NCI-H69 (cell line): ENCODE results near the gene RNASE3.
"Not testable (repeated sequence)": the region's sequence is repeated elsewhere in the genome, so short reads cannot be mapped to it uniquely, and the experiment has no call there.

Source experiments
- DNase-seq: peaks from one replicate; lab custom pipeline; 2025; lab: John Stamatoyannopoulos, UW

The RNASE3 gene

DNA sequence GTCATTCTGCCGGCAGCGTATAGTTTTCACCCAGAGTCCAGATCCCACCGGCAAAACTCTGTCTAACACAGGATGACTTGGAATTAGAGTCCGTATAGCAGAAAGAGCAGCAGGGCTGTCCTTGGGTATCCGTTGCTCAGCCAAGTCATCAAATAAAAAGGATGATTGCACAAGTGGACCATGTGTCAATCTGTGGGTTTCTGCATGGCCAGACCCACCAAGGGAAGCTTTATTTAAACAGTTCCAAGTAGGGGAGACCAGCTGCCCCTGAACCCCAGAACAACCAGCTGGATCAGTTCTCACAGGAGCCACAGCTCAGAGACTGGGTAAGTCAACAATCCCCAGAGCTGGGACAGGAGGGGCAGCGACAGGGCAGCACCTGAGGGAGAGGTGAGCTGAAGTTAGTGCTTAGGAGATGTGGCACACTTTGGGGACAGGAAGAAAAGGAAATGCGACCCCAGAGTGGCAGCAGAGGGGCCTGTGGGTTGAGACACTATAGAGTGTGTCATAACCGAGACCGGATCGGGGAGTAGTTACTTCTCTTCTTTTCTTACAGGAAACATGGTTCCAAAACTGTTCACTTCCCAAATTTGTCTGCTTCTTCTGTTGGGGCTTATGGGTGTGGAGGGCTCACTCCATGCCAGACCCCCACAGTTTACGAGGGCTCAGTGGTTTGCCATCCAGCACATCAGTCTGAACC lies at the start of gene RNASE3:
TSS of gene RNASE3 (plus strand) at position 260 of the 700 bp plus-strand sequence. CDS start at position 562, 302 bp downstream.
- DNase-seq: not testable (repeated sequence)

DNA sequence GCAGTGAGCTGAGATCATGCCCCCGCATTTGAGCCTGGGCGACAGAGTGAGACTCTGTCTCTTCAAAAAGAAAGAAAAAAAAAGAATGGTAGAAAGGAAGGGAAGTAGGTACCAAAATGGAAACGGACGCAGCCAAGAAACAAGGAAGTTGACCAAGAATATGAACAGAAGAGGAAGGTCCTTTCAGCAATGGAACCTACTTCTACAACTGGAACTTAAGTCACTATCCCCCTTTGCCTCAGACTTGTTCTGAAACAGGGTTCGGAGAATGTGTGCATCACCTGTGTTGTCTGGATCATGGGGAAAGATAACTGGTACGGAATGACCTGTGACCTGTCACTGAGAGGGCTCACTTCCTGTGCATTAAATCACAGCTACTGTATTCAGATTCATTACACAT lies 44.6 kb upstream of the RNASE3 start:
- no peak for DNase-seq

DNA sequence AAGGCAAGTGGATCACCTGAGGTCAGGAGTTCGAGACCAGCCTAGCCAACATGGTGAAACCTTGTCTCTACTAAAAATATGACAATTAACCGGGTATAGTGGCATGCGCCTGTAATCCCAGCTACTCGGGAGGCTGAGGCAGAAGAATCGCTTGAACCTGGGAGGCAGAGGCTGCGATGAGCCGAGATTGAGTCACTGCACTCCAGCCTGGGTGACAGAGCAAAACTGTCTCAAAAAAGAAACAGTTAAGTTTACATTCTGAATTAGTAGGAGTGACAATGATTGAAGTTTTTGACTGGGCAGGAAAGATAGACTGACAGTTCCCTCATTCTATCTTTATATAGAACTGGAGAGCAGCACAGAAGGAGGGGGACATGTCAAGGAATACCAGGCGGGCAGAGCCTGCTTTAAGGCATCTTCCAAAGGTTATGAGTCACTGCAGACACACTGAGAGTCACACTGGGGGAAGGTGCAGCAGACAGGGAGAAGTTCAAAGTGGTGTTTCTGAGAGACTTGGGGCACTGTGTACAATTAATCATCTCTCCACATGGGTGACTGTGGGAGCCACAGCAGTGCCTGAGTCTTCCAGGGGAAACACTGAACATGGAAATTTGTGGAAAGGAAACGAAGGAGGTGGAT lies 42.8 kb upstream of the RNASE3 start:
- no peak for DNase-seq

DNA sequence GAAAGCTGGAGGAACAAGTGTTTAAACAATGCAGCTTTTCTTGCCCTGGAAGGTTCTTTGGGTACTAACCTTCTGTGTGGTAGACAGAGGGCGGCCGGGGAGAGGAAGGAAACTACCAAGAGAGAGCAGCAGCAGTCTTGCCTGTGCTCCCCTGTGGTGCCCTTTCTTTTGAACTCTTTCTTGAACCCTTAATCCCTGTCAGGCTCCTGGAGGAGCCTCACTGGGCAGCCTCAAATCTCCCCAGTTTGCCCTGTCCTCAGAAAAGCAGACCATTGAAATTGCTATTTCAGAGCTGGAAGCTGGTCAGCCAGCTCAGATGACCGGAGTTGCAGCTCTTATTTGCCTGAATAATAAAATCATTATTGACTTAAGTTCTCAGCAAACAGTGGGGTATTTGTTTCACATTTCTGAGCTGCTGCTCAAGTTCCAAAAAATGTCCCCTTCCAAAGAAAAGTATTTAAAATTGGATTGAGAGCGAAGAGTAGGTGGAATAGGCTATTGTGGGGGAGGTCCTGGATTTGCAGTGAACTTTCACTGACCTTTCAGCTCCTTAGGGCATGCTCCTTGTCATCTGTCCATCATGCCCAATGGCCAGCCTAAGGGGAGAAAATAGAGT lies 42.1 kb upstream of the RNASE3 start:
- DNase-seq: no peak

DNA sequence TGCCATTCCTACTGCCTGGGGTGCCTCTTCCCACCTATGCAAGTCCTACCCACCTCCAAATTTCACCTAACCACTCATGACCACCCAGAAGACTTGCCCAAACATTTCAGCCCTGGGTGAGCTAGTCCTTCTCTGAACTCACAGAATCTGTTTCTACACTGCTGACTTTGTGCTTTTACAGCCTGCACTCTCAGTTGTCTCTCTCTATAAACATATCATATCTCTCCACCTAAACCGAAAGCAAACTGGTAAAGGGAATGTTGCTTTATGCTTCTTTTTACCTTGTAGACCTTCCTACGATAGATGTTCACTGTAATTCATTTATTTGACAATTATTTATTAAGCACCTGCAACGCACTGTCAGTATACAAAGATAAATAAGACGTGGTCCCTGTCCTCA lies 38.1 kb upstream of the RNASE3 start:
- DNase-seq: no peak

DNA sequence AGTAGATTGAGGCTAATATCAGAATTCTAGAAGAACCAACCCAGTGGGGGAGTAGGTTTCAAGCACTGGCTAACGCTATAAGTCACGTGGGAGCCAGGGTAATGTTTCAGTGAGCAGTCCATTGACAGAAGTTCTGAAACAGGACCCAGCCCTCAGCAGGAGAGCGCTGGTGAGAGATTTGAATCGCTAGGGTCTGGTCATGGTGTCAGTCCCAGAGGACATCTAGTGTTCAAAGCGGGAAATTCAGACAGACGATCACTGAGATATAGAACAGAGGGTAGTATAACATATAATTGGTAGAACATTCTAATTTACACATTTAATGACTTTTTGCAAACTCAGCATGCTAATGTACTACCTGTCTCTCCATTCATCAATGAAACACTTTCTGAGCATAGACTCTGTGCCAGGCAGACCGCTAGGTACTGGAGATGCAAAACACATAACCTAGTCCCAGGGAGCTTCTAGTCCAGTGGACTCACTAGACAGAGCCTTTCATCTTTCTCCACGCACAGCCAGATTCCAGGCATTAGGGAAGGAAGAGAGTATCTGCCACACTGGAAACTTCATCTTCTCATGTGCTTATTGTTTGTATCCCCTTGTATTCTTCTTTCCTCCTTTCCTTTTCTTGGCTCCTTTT lies 35.4 kb upstream of the RNASE3 start:
- DNase-seq: peak; percentile 26

DNA sequence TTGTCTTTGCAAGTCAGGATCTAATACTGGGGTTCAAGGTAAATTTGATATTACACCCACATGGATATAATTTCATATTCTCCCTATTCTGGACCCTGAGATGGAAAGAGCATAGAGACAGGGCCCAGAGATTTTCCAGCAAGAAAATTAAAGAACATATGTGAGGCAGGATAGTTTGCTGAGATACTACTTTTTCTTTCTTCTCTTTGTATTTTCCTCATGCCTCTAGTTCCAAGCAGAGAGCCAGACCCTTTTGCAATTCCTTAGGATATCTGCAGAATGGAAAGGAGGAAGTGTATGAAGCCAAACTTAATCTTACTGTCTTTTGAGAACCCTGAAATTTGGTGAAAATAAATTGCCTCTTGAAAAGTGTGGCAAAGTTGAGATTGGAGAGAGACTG lies 34.0 kb upstream of the RNASE3 start:
- DNase-seq: no peak

DNA sequence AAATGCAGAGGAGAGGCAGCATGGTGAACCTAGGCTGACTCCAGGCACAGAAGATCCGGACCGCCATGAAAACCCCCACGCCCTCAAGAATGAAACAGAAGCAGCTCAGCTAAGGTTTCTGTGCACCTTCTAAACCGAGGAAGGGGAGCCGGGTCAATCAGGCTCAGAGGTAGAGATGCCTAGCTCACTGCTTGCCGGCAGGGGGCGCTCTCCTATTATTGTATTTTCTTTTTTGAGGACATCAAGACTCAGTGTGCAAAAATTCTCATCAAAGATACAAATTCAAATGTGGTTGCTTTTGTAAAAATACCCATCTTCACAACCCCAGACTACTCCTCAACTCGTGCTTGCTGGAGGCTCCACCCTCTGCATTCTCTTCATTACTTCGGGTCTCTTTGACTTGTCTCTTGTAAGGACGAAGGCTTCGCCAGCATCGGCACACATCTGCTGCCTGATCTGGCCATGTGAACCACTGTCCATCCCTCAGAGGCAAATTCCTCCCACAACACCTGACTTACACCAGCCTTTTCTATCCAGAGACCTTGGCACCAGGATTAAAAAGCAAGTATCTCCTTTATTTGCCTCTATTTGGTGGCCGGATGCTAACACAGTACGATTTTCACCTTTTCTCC lies 33.4 kb upstream of the RNASE3 start:
- DNase-seq: peak; percentile 59

DNA sequence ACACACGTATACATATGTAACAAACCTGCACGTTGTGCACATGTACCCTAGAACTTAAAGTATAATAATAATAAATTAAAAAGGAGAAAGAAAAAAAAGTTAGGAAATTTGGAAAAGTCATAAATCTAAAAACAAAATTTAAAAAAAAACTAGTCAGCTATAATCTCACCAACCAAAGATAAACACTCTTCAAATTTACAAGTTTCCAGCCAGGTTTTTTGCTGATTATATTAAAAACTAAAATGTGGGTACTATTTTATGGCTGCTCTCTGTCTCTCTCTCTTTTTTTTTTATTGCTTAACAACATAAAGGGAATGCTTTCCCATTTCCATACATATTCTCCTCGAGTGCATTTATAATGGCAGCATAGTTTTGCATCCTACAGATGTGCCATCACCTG lies 25.0 kb upstream of the RNASE3 start:
- no peak for DNase-seq

DNA sequence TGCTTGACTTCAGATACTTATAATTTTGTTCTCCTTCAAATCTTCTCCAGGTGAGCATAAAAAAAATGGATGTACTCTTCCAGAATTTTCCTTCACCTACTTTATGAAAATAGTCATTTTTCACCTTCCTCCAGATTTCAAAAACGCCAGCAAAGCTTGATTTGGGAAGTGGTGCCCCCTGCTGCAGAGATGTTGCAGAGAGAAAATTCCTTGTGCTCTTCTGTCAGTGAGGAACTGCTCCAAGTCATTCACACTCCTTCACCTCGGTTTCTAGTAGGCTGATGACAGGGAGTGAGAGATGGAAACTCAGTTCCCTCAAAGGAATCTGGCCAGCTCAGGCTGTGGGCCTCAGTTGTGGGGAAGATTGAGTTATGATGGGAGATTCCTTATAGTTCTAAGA lies 24.2 kb upstream of the RNASE3 start:
- no peak for DNase-seq

DNA sequence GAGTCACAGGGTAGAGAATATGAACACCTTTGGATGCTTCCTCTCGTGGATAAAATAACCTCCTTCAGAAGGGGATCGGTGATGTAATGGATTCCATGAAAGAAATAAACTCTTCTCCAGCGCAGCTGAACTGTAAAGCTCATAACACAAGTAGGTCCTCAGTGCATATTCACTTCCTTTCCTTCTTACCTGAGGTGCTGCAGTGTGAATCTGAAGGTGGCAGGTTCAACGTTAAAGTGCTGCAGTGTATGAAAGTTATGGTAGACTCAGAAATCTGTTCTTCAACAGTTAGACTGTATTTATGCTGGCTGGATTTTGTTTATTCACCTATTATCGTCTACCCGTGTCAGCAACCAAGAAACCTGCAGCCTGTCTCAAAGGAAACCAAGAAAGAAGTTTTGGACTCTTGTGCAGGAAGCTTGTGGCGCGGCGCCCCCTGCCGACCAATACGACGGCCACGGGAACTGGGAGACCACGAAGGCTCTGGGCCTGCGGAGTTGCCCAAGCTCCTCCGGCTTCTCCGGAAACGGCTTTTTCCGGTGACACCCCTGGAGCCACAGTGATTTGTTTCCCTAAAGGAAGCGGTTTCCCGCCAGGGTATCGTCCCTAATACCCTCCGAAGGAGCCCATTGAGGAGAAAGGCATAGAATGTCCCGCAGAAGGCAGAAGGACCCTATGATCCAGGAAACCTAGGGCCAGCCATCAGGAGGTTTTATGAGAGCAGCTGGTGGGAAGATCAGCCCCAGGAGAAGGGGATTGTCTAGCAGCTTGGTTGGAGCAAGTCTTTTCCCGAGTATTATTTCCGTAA lies 17.6 kb upstream of the RNASE3 start:
- peak; percentile 65 for DNase-seq

DNA sequence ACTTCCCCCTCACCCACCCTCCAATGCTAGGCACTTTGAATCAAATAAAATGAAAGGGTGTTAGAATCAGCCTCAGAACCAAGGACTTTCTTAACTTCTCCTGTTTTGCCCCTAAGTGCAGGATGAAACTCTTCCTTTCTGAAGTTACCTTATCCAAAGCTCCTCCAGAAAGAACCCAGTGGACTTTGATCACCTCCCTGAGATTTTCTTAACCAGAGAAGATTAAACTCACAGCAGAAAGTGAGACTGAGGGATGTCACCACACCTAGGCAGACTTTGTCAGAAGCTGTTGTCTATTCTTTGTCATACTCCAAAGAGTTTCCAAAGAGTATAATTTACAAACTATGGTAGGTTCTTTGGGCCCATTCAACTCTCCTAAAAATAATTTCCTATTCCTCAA lies 14.2 kb upstream of the RNASE3 start:
- DNase-seq: no peak

DNA sequence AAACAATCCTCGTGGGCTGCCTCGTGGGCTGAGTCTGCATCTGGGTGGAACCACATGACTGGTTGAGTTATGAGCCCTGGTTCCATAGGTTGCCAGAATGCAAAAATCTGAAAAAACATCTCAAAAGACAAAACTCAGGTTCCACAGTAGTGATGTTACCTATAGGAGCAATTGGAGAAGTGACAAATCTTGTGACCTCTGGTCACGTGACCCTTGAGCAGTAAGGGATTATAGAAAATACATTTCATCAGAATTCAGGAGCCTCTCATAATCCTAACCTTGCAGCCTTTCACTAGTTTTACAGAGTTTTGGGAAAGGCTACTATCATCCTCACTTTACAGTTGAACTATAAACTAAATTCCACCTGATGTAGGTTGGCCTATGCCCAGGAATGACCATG lies 12.5 kb upstream of the RNASE3 start:
- no peak for DNase-seq

DNA sequence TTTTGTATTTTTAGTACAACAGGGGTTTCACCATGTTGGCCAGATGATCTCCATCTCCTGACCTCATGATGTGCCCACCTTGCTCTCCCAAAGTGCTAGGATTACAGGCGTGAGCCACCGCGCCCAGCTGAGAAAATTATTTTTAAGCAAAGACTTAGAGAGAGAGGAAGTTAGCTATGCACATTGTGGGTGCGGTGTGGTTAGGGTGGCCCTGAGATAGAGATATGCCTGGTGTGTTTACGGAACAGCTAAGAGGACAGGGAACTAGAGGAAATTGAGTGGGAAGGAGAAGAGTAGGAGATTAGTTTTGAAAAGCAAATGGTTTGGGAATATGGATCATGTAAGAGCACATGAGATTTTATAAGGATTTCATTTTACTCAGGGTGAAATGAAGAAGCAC lies 10.0 kb upstream of the RNASE3 start:
- not testable (repeated sequence) for DNase-seq

DNA sequence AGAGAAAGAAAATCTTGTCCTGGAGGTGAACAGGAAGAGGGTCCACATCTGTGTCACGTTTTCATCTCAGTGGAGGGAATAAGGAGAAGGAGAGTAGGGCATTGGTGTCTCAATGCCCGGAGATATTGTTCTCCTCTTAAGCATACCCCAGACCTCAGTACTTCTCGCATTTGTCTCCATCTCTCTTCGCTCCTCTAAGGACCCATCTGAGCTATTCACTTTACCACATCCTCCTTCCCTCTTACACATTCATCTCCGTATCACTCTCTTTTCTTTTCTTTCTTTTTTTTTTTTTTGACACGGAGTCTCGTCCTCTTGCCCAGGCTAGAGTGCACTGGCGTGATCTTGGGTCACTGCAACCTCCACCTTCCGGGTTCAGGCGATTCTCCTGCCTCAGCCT lies 8.4 kb upstream of the RNASE3 start:
- not testable (repeated sequence) for DNase-seq

DNA sequence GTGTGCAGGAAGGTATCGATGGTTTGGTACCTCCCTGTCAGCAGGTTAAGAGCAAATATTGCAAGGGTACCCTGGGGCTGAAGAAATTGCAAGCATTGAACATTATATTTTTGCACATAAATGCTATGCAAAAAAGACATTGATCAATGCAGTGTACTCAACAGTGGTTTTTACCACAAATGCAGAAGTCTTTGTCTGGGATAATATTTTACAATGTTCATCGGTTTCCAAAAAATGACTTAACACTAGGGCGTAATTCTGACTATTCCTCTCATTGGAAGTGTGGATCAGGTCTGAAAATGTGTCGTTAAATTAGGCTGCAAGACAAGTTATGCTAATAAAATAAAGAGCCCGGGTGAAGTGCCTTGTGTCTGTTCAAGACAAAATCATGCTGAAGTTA lies 2.8 kb upstream of the RNASE3 start:
- DNase-seq: not testable (repeated sequence)

DNA sequence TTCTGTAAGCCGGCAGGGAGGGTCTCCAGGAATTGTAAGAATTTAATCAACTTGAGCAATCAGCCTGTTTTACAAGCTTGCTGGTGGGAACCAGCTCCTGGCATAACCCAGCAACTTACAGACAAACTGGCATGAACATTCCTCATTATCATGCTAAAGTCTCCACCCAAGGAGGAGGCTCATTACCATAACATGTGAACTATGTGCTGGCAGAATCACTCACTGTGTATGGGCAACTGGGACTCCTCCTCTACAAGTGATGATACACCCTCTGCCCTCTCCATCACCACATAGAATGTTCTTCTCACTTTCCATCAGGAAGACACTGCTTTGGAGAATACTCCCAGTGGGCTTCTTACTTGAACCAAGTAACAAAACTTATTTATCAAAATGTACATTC lies 4.1 kb downstream of the RNASE3 start:
- DNase-seq: not testable (repeated sequence)

DNA sequence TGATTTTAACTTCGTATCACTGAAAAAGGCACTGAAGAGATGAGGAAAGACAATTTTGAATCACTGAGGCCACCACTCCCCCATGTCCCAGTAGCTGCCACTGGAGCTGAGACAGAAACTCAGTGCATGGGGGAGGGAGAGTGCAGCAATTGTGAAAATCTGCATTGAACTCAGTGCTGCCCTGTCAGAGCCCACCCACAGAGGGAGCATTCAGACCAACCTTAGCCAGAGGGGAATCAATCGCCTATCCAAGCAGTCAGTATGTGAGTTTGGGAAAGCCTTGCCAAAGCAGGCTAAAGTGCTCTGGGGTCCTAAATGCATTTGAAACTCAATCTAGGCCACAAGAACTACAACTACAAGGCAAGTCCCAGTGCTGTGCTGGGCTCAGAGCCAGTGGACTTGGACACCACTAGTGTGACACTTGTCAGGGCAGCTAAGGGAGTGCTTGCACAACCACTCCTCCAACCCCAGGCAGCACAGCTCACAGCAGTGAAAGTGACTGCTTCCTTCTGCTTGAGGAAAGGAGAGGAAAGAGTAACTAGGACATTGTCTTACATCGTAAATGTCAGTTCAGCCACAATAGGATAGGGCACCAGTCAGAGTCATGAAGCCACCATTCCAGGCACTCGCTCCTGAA lies 13.3 kb downstream of the RNASE3 start:
- no peak for DNase-seq

DNA sequence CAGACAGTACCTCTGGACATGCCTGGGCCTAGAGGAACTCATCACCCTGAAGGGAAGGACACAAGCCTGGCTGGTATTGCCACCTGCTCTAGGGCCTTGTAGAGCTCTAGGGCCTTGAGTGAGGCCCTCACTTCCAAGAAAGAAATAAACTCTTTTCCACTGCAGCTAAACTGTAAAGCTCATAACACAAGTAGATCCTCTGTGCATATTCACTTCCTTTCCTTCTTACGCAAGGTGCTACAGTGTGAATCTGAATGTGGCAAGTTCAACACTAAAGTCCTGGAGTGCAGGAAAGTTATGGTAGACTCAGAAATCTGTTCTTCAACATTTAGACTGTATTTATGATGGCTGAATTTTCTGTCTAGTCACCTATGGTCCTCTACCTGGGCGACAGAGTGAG lies 14.5 kb downstream of the RNASE3 start:
- DNase-seq: no peak

DNA sequence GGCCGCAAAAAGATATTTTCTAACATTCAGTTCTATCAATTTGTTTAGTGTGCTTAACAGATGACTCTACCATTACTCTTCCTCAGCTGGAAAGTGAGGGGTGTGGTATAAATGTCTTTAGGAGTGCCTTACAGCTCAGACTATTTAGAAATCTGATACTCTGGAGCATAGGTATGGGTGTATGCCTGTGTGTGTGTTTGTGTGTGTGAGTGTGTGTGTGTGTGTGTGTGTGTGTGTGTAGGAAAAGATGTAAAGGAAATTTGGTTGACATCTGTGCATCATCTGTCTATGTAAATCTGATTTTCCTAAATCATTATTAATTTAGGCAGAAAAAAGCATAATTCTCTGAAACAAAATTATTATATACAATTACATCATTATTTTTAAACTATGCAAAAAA lies 16.0 kb downstream of the RNASE3 start:
- DNase-seq: no peak

DNA sequence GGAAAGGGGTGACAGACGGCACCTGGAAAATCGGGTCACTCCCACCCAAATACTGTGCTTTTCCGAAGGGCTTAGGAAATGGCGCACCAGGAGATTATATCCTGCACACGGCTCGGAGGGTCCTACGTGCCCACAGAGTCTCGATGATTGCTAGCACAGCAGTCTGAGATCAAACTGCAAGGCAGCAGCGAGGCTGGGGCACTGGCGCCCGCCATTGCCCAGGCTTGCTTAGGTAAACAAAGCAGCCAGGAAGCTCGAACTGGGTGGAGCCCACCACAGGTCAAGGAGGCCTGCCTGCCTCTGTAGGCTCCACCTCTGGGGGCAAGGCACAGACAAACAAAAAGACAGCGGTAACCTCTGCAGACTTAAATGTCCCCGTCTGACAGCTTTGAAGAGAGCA lies 19.6 kb downstream of the RNASE3 start:
- not testable (repeated sequence) for DNase-seq
